Cardiac fibroblast (primary cell): ENCODE results near the gene PIGT.

ENCODE experiments used
- DNase-seq, 2 donors: peaks; one replicate each; pipeline versions ENCODE4 v3.0.0 to v3.0.0-alpha.2; 2010; ENCODE audit warnings: low read depth in 2 of 2
- H3K4me3 ChIP-seq, 2 donors: replicated peaks in 1 of 2; 1 replicate in 1 of 2; 2 replicates in 1 of 2; pipeline ENCODE4 v1.5.1; 2011; ENCODE audit warnings: low read depth in 2 of 2, low read length in 2 of 2, mild to moderate bottlenecking in 2 of 2, moderate library complexity in 1 of 2
- CTCF ChIP-seq: IDR thresholded peaks from one replicate; pipeline ENCODE4 v1.5.1; 2011; ENCODE audit warnings: low read depth, mild to moderate bottlenecking, low read length, inconsistent platforms

Gene PIGT

GRCh38 chr20:45378191-45378590 is 37.8 kb upstream of the PIGT start, which contains the start of gene TP53TG5:
Gene TP53TG5 (minus strand): TSS chr20:45378325. CDS start chr20:45378236, 89 bp downstream.
- DNase-seq, result no peak

GRCh38 chr20:45387274-45387673 is 28.7 kb upstream of the PIGT start:
- TF ChIP-seq CTCF, result no peak
- no peak for DNase-seq
- no peak overlapping the region for H3K4me3 ChIP-seq

More at GRCh38 chr20:45378191-45378590, 37.8 kb upstream of the PIGT start, which contains the start of gene TP53TG5:
- no peak for TF ChIP-seq CTCF
- no peak within 1 kb of the TSS for H3K4me3 ChIP-seq

GRCh38 chr20:45390931-45391330 is 25.0 kb upstream of the PIGT start:
- no peak overlapping the region for H3K4me3 ChIP-seq
- no peak for DNase-seq
- TF ChIP-seq CTCF, result no peak

DNA sequence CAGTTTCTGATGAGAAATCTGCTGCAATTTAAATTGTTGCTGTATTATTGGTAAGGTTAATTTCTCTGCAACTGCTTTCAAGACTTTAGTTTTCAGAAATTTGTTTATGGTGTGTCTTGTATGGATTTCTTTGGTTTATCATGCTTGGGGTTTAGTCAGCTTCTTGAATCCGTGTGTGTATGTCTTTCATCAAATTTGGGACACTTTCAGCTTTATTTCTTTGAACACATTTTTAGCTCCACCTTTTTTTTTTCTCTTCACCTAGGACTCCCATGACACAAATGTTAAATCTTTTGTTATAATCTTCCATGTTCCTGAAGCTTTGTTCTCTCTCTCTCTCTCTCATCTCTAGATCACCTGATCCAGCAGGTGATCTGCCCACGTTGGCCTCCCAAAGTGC is 24.4 kb upstream of the PIGT start:
- no peak for TF ChIP-seq CTCF

DNA sequence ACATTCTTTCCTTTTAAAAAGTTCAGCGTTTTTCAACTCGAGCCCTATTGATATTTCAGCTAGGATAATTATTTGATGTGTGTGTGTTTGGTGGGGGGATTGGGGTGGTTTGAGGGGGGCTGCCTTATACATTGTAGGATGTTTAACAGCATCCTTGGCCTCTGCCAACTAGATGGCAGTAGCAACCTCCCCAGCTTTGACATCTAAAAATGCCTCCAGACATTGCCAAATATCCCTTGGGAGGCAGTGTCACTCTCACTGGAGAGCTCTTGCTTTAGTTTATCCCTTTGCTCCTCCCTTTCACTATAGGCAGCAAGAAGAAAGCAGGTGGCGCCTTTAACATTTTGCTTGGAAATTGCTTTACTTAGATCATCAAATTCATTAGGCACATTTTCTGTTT is 23.2 kb upstream of the PIGT start:
- no peak for TF ChIP-seq CTCF
- no peak overlapping the region for H3K4me3 ChIP-seq
- DNase-seq, result no peak

More for the DNA sequence above, 24.4 kb upstream of the PIGT start:
- DNase-seq, result no peak
- no peak overlapping the region for H3K4me3 ChIP-seq

DNA sequence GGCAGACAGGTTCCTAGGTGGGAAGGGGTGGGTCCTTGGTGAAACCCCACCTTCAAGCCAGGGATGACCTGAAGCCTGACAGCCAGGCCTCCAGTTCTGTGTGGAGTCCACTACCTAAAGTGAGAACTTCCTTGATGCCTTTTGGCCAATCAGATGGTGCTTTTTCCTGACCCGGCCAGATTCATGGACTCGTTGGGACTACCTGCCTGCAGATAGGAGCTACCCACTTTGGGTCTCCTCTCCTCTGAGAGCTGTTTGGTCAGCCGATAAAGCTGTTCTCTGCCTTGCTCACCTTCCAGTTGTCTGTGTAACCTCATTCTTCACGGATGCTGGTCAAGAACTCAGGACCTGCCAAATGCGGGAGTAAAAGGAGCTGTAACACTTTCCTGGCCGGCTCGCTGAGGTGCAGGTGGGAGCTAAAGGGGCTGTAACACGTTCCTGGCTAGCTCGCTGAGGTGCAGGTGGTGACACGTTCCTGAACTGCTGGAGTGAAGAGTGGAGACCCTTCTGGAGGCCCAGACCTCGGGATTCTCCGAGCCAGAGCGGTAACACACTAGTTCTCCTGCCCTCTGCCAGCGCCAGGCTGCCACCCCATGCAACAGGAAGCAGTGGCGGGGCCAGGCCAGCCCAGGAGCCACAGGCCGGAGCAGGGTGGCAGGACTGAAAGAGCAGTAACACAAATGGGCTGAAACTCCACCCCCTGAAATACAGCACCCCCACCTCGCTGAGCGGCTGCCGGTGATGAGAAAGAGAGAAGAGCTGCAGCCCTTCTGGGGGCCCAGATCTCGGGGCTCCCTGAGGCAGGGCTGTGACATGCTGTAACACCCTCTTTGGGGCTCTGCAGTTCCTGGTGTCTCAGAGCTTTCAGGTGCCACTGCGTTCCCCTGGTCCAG is 21.5 kb upstream of the PIGT start:
- TF ChIP-seq CTCF, result no peak
- no peak overlapping the region for H3K4me3 ChIP-seq
- DNase-seq, result no peak
